HCT116 (cell line): ENCODE results near the gene ICAM2. TPM values are rescaled to one million over a fixed set of nuclear protein-coding genes. Genes with fewer than 3 reads are reported as not detected.

Experiments
- ATAC-seq: fragments of 200-7000 bp; cut with Tn5 transposase; 2 replicates; pipeline ENCODE4 v1.9.1; 2020; ENCODE audit warnings: mild to moderate bottlenecking, moderate library complexity
- BruUV-seq: library from RNA; stranded (reverse); fragments of 400-500 nt; replicated peaks from 2 replicates; lab custom pipeline; 2021; lab: Mats Ljungman, UMichigan
- CTCF ChIA-PET: fragments of 300-600 bp; sonication (Branson Sonifier 250); formaldehyde crosslinking; loops from one replicate; lab custom pipeline; 2021; ENCODE audit warnings: antibody characterized with exemption; lab: Charles Lee
- POLR2A ChIA-PET: fragments of 300-600, 350-600 bp; sonication (Branson Sonifier 250); formaldehyde crosslinking; loops from one replicate; lab custom pipeline; 2021; ENCODE audit warnings: antibody characterized with exemption; lab: Charles Lee
- RAD21 ChIA-PET, 2 experiments: fragments of 300-600 bp; sonication (Branson Sonifier 250); formaldehyde crosslinking; loops; one replicate each; lab custom pipeline; 2023; ENCODE audit warnings: low total read pairs in 2 of 2; ENCODE audit not compliant: uncharacterized antibody in 2 of 2, unreplicated experiment in 2 of 2, low non-redundant PET in 1 of 2; lab: Charles Lee
- DNase-seq: peaks from one replicate; pipeline ENCODE4 v3.0.0-alpha.2; 2010; ENCODE audit warnings: low read depth, low spot score
- H2AFZ ChIP-seq: fragments of 200-600 bp; shearing (Covaris generic), sonication (generic); 2 replicates; pipeline ENCODE4 v1.6.1; 2017; ENCODE audit warnings: low read depth, mixed run types, mixed read lengths, antibody characterized with exemption, low read length; ENCODE audit not compliant: poor library complexity, severe bottlenecking
- H3K27ac ChIP-seq: 2 replicates; pipeline ENCODE4 v1.5.1; 2012; ENCODE audit warnings: low read depth, low read length
- H3K27me3 ChIP-seq: fragments of 200-600 bp; sonication (generic); 2 replicates; pipeline ENCODE4 v1.6.1; 2016; ENCODE audit warnings: mixed run types, low read length, mixed read lengths; ENCODE audit not compliant: insufficient read depth
- H3K36me3 ChIP-seq, 2 experiments: fragments of 200-500 bp in 1 of 2; fragments of 200-600 bp in 1 of 2; sonication (Bioruptor generic) in 1 of 2; sonication (generic) in 1 of 2; 2 replicates each; pipeline versions ENCODE4 v1.5.1 to v1.6.1; 2014 to 2016; ENCODE audit warnings: low read length in 2 of 2, inconsistent platforms in 1 of 2, mixed read lengths in 1 of 2, mixed run types in 1 of 2; ENCODE audit not compliant: insufficient read depth in 2 of 2, control insufficient read depth in 1 of 2
- H3K4me1 ChIP-seq, 2 experiments: fragments of 200-600 bp in 1 of 2; sonication (generic) in 1 of 2; 2 replicates each; pipeline versions ENCODE4 v1.5.1 to v1.6.1; 2012 to 2017; ENCODE audit warnings: low read length in 2 of 2, inconsistent platforms in 1 of 2, mild to moderate bottlenecking in 1 of 2, mixed read lengths in 1 of 2, mixed run types in 1 of 2, moderate library complexity in 1 of 2; ENCODE audit not compliant: insufficient read depth in 2 of 2, control insufficient read depth in 1 of 2
- H3K4me2 ChIP-seq: fragments of 200-600 bp; sonication (generic); 2 replicates; pipeline ENCODE4 v1.6.1; 2017; ENCODE audit warnings: mixed run types, low read length, mixed read lengths
- H3K4me3 ChIP-seq, 2 experiments: fragments of 200-600 bp in 1 of 2; sonication (generic) in 1 of 2; replicated peaks in 1 of 2; 2 replicates each; pipeline ENCODE4 v1.5.1; 2011 to 2016; ENCODE audit warnings: low read length in 2 of 2, control low read depth in 1 of 2, low read depth in 1 of 2, mild to moderate bottlenecking in 1 of 2, mixed read lengths in 1 of 2, mixed run types in 1 of 2
- H3K79me2 ChIP-seq: fragments of 200-600 bp; sonication (generic); 2 replicates; pipeline ENCODE4 v1.6.1; 2017; ENCODE audit warnings: mild to moderate bottlenecking, mixed run types, low read length, moderate library complexity, mixed read lengths; ENCODE audit not compliant: insufficient read depth
- H3K9ac ChIP-seq: fragments of 200-600 bp; sonication (generic); 2 replicates; pipeline ENCODE4 v1.6.1; 2016; ENCODE audit warnings: low read length, mixed read lengths
- H3K9me2 ChIP-seq: fragments of 200-600 bp; sonication (generic), shearing (Covaris generic); 2 replicates; pipeline ENCODE4 v1.6.1; 2017; ENCODE audit warnings: mixed run types, mild to moderate bottlenecking, moderate library complexity; ENCODE audit not compliant: insufficient read depth
- H3K9me3 ChIP-seq, 2 experiments: fragments of 200-500 bp in 1 of 2; fragments of 200-600 bp in 1 of 2; sonication (Bioruptor generic) in 1 of 2; sonication (generic) in 1 of 2; 2 replicates each; pipeline ENCODE4 v1.6.1; 2014 to 2017; ENCODE audit warnings: low read length in 2 of 2, mixed read lengths in 2 of 2, inconsistent platforms in 1 of 2, low read depth in 1 of 2, mild to moderate bottlenecking in 1 of 2, mixed run types in 1 of 2, moderate library complexity in 1 of 2; ENCODE audit not compliant: control insufficient read depth in 1 of 2, insufficient read depth in 1 of 2
- H4K20me1 ChIP-seq: fragments of 200-600 bp; sonication (generic), shearing (Covaris generic); 2 replicates; pipeline ENCODE4 v1.6.1; 2017; ENCODE audit warnings: mixed run types, mild to moderate bottlenecking, moderate library complexity; ENCODE audit not compliant: insufficient read depth
- CBX3 ChIP-seq: IDR thresholded peaks from 2 replicates; pipeline ENCODE4 v1.6.1; 2012; ENCODE audit warnings: low read depth
- EGR1 ChIP-seq: IDR thresholded peaks from 2 replicates; pipeline ENCODE4 v1.6.1; 2012; ENCODE audit warnings: low read depth
- ELF1 ChIP-seq: IDR thresholded peaks from 2 replicates; pipeline ENCODE4 v1.6.1; 2012; ENCODE audit warnings: low read depth, borderline replicate concordance
- EZH2 ChIP-seq: fragments of 200-600 bp; sonication (generic); IDR thresholded peaks from 2 replicates; pipeline ENCODE4 v1.6.1; 2017; ENCODE audit warnings: antibody characterized with exemption, mixed run types
- EZH2phosphoT487 ChIP-seq: fragments of 200-600 bp; IDR thresholded peaks from 2 replicates; pipeline ENCODE4 v1.6.1; 2018; ENCODE audit warnings: antibody characterized with exemption, borderline replicate concordance
- JUND ChIP-seq: IDR thresholded peaks from 2 replicates; pipeline ENCODE4 v1.6.1; 2012
- POLR2A ChIP-seq: IDR thresholded peaks from 2 replicates; pipeline ENCODE4 v1.7.0; 2011; ENCODE audit warnings: borderline replicate concordance; ENCODE audit not compliant: insufficient read depth, insufficient read length; ENCODE audit errors: extremely low read depth
- POLR2AphosphoS5 ChIP-seq: IDR thresholded peaks from 2 replicates; pipeline ENCODE4 v1.6.1; 2011; ENCODE audit warnings: mild to moderate bottlenecking, low read depth, low read length, moderate library complexity
- SIN3A ChIP-seq: IDR thresholded peaks from 2 replicates; pipeline ENCODE4 v1.6.1; 2012; ENCODE audit warnings: low read depth
- SP1 ChIP-seq: IDR thresholded peaks from 2 replicates; pipeline ENCODE4 v1.6.1; 2012; ENCODE audit warnings: low read depth
- SRF ChIP-seq: IDR thresholded peaks from 2 replicates; pipeline ENCODE4 v1.6.1; 2012; ENCODE audit warnings: low read depth
- TCF7L2 ChIP-seq: IDR thresholded peaks from 2 replicates; pipeline ENCODE4 v1.7.0; 2011; ENCODE audit warnings: borderline replicate concordance, inconsistent platforms; ENCODE audit not compliant: insufficient read depth, insufficient read length; ENCODE audit errors: extremely low read depth
- intact Hi-C: fragments of 100-400 bp; cut with micrococcal nuclease; formaldehyde crosslinking; loops from 2 replicates; pipeline ENCODE4 v1.10.0; 2022
- total RNA-seq: library from RNA; stranded (reverse); gene quantifications from one replicate; pipeline ENCODE4 v1.2.1, GENCODE V29; 2021; ENCODE audit not compliant: unreplicated experiment
- TF ChIP-seq, protein P1 (sequence below): IDR thresholded peaks from 2 replicates; pipeline ENCODE4 v1.6.1; 2012; ENCODE audit warnings: low read depth
- TF ChIP-seq, protein P2 (sequence below): IDR thresholded peaks from 2 replicates; pipeline ENCODE4 v1.6.1; 2012
- TF ChIP-seq, protein P3 (sequence below): IDR thresholded peaks from 2 replicates; pipeline ENCODE4 v1.6.1; 2012

ICAM2 gene
- total RNA-seq, 1 experiment from 2014 or later = 0.61 TPM

DNA sequence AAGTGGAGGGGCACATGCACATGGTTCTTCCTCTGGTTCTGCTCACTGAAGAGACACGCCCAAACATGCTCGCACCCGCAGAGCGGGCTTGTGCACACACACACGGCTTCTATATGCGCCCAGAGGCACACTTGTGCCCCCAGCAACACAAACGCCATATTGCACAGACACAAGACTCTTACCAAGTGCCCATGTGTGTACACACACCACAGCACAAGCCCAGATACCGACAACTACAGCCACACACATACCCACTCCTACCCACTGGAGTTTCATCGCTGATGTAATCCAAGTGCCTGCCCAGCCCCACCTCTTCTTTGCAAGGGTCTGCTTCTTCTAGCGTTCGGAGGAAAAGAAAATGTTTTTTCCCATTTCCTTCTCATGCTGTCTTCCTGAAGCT is 28.8 kb downstream of the ICAM2 start (continued):
- TF ChIP-seq, protein P1, sequence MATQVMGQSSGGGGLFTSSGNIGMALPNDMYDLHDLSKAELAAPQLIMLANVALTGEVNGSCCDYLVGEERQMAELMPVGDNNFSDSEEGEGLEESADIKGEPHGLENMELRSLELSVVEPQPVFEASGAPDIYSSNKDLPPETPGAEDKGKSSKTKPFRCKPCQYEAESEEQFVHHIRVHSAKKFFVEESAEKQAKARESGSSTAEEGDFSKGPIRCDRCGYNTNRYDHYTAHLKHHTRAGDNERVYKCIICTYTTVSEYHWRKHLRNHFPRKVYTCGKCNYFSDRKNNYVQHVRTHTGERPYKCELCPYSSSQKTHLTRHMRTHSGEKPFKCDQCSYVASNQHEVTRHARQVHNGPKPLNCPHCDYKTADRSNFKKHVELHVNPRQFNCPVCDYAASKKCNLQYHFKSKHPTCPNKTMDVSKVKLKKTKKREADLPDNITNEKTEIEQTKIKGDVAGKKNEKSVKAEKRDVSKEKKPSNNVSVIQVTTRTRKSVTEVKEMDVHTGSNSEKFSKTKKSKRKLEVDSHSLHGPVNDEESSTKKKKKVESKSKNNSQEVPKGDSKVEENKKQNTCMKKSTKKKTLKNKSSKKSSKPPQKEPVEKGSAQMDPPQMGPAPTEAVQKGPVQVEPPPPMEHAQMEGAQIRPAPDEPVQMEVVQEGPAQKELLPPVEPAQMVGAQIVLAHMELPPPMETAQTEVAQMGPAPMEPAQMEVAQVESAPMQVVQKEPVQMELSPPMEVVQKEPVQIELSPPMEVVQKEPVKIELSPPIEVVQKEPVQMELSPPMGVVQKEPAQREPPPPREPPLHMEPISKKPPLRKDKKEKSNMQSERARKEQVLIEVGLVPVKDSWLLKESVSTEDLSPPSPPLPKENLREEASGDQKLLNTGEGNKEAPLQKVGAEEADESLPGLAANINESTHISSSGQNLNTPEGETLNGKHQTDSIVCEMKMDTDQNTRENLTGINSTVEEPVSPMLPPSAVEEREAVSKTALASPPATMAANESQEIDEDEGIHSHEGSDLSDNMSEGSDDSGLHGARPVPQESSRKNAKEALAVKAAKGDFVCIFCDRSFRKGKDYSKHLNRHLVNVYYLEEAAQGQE = no peak
- TF ChIP-seq JUND (no peak), SIN3A (no peak), TCF7L2 (no peak), SRF (no peak), POLR2A (no peak), SP1 (no peak), ELF1 (no peak)
- TF ChIP-seq, protein P2, sequence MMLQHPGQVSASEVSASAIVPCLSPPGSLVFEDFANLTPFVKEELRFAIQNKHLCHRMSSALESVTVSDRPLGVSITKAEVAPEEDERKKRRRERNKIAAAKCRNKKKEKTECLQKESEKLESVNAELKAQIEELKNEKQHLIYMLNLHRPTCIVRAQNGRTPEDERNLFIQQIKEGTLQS = no peak
- TF ChIP-seq, protein P3, sequence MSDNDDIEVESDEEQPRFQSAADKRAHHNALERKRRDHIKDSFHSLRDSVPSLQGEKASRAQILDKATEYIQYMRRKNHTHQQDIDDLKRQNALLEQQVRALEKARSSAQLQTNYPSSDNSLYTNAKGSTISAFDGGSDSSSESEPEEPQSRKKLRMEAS = no peak

DNA sequence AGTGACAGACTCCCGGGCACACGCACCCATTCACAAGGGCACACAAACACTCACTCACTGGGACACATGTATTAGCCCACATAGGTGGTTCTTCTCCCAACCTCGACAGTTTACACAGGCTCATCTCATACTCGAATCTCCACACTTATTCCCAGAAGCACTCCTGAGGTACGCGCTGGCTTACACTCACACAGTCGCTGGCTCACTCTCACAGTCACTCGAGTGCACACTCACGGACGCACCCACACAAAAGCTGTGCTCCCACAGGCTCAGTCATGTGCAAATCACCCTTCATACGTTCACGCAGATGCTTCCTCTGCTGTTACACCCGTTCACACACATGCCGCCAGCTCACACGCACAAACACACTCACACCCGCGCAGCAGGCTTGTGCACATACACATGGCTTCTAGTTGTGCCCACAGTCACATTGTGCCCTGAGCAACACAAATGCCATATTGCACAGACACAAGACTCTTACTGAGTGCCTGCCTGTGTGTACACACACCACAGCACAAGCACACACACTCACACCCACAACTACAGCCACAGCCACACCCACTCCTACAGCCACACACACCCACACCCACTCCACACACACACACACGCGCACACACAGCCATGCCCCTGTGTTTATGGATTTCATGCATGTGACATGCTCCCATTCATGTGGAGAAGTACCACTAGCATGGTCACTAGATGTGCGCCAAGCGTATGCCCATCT is 30.6 kb downstream of the ICAM2 start:
- no peak overlapping the region for H3K4me3 ChIP-seq
- peaks cover 7 to 20% of the 10 kb centered on the region in 2 experiments for H3K4me1 ChIP-seq
- H3K36me3 ChIP-seq = no peaks in the 10 kb centered on the region
- no peaks in the 10 kb centered on the region for H3K9me2 ChIP-seq
- peak overlapping the region; percentile 77; the same call in 1 of the 2 replicates for H3K4me2 ChIP-seq
- H3K79me2 ChIP-seq = no peaks in the 10 kb centered on the region
- no peaks in the 10 kb centered on the region for H4K20me1 ChIP-seq
- H3K27ac ChIP-seq = no peak overlapping the region
- H3K27me3 ChIP-seq = peaks cover 27% of the 10 kb centered on the region; the same call in 1 of the 2 replicates
- intact Hi-C loops = loop anchor here (1.0 kb wide), 1 partner anchor 70 kb away; no protein-coding TSS in a partner anchor
- H3K9me3 ChIP-seq = no peaks in the 10 kb centered on the region
- no peak overlapping the region for H3K9ac ChIP-seq
- DNase-seq = no peak
- no peak overlapping the region for H2AFZ ChIP-seq
- POLR2A ChIA-PET = interaction anchor here (1.2 kb wide), 1 partner anchor 71 kb away, joined by 3 read pairs; no protein-coding TSS in a partner anchor
- no peak; the same call in 1 of the 2 replicates for ATAC-seq
- no TSS peak for BruUV-seq
- RAD21 ChIA-PET = interaction anchor here (0.8 to 1.6 kb wide), 4 partner anchors 39 to 144 kb away, joined by 3 to 6 read pairs (median 3); no protein-coding TSS in a partner anchor
- CTCF ChIA-PET = interaction anchor here (0.8 to 7.3 kb wide), 14 partner anchors 9 to 144 kb away, joined by 3 to 77 read pairs (median 6); partner anchors contain the start of gene GH1
- no peak for TF ChIP-seq EZH2phosphoT487
- TF ChIP-seq, protein P3 = no peak
- TF ChIP-seq TCF7L2 = no peak
- no peak for TF ChIP-seq SRF
- TF ChIP-seq JUND = no peak
- TF ChIP-seq, protein P2 = no peak
- no peak for TF ChIP-seq EGR1
- no peak for TF ChIP-seq POLR2AphosphoS5
- no peak for TF ChIP-seq CBX3
- no peak for TF ChIP-seq ELF1
- no peak for TF ChIP-seq SIN3A
- no peak for TF ChIP-seq EZH2
